ENCODE measurements around the gene CTU2.

The CTU2 gene

GRCh38 chr16:88676502-88677242, 29.6 kb upstream of the CTU2 start:
- TF ChIP-seq, protein P1, sequence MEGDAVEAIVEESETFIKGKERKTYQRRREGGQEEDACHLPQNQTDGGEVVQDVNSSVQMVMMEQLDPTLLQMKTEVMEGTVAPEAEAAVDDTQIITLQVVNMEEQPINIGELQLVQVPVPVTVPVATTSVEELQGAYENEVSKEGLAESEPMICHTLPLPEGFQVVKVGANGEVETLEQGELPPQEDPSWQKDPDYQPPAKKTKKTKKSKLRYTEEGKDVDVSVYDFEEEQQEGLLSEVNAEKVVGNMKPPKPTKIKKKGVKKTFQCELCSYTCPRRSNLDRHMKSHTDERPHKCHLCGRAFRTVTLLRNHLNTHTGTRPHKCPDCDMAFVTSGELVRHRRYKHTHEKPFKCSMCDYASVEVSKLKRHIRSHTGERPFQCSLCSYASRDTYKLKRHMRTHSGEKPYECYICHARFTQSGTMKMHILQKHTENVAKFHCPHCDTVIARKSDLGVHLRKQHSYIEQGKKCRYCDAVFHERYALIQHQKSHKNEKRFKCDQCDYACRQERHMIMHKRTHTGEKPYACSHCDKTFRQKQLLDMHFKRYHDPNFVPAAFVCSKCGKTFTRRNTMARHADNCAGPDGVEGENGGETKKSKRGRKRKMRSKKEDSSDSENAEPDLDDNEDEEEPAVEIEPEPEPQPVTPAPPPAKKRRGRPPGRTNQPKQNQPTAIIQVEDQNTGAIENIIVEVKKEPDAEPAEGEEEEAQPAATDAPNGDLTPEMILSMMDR (IDR thresholded peaks at IDR 0.05; ENCODE audit: extremely low read depth, missing control alignments) = no peak
- DNase-seq (ENCODE audit: low spot score) = no peak

DNA sequence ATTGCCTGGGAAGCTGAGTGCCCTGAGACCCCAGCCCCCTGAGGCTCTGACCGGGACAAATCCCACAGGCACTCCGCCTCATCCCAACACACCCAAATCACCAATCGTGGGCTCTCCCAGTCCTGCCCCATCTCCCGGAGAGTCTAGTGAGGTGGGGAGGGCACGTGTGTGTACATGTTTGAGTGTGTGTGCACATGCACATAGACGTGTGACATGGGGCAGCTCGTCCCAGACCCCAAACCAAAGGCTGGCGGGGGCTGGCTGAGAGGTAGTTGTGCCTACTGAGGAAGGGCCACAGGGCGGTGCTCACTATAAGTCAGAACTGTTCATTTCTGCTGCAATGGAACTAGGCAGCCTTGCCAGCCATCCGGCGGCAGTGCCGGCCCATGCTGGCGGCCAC, 28.6 kb upstream of the CTU2 start:
- TF ChIP-seq, protein P1 (IDR thresholded peaks at IDR 0.05; ENCODE audit: extremely low read depth, missing control alignments) = no peak
- no peak for DNase-seq (ENCODE audit: low spot score)

GRCh38 chr16:88678224-88678979, 27.9 kb upstream of the CTU2 start:
- DNase-seq (ENCODE audit: low spot score) = no peak
- TF ChIP-seq, protein P1 (IDR thresholded peaks at IDR 0.05; ENCODE audit: extremely low read depth, missing control alignments) = no peak

DNA sequence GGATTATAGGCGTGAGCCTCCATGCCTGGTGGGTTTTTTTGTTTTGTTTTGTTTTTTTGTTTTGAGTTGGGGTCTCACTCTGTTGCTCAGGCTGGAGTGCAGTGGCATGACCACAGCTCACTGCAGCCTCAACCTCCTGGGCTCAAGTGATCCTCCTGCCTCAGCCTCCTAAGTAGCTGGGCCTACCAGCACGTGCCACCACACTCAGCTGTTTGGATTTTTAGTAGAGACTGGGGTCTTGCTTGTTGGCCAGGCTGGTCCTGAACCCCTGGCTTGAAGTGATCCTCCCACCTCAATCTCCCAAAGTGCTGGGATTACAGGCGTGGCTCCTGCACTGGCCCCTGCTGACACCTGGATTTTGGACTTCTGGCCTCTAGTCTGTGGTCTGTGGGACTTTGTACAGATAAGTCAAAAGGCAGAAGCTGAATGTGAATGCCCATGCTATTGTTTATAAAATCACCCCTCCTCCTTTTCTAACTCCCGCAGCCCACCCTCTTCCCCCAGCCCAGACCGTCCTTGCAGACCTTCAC, 25.7 kb upstream of the CTU2 start:
- TF ChIP-seq, protein P1 (IDR thresholded peaks at IDR 0.05; ENCODE audit: extremely low read depth, missing control alignments) = no peak
- no peak for DNase-seq (ENCODE audit: low spot score)

DNA sequence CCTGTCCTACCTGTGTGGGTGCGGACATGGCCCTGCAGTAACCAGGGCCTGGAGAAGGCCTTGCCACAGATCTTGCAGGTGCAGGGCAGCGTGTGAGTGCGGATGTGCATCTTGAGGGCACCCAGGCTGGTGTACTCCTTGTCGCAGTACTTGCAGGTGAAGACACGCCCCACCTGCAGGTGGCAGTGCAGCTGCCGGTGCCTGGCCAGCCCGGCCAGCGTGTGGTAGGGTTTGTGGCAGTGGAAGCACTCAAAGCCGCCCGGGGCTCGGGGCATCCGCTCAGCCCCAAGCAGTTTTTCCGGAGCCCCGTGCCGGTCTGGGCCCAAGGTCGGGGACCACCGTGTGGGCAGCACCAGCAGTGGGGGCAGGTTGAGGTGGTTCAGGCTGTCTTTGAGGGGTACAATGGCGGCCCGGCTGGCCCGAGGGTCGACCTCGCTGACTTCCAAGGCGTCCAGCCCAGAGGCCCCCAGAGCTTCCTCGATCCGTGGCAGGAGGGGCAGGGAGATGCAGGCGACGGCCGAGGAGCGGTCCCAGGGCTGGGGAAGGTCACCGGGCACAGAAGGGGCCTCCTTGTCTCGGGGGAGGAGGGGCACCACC, 25.1 kb upstream of the CTU2 start:
- TF ChIP-seq, protein P1 (IDR thresholded peaks at IDR 0.05; ENCODE audit: extremely low read depth, missing control alignments) = peak; percentile 68
- peak; percentile 78 for DNase-seq (ENCODE audit: low spot score)

- DNase-seq (ENCODE audit: low spot score) = peak; percentile 92
- TF ChIP-seq, protein P1 (IDR thresholded peaks at IDR 0.05; ENCODE audit: extremely low read depth, missing control alignments) = no peak
These were observed 24.4 kb upstream of the CTU2 start for GRCh38 chr16:88681709-88682451.

All from GM20000 (cell line).